AG09309 (cell line): ENCODE data around the gene DNAH5.

Experiments
- DNase-seq: peaks from one replicate; pipeline ENCODE4 v3.0.0-alpha.2; 2010; ENCODE audit warnings: low read depth
- H3K4me3 ChIP-seq: 2 replicates; pipeline ENCODE4 v1.5.1; 2011; ENCODE audit warnings: mild to moderate bottlenecking, low read depth, low read length, moderate library complexity; ENCODE audit not compliant: control insufficient read depth
- CTCF ChIP-seq: IDR thresholded peaks from 2 replicates; pipeline ENCODE4 v1.5.1; 2011; ENCODE audit warnings: mild to moderate bottlenecking, low read depth, low read length, inconsistent platforms; ENCODE audit not compliant: insufficient read depth, control insufficient read depth; ENCODE audit errors: missing control alignments

The DNAH5 gene

GRCh38 chr5:13749766-13750165 is 194.7 kb downstream of the DNAH5 start:
- no peak for DNase-seq
- H3K4me3 ChIP-seq, result no peak overlapping the region
- TF ChIP-seq CTCF, result no peak

GRCh38 chr5:13746026-13746425 is 198.5 kb downstream of the DNAH5 start:
- no peak for TF ChIP-seq CTCF
- H3K4me3 ChIP-seq, result no peak overlapping the region
- no peak for DNase-seq

GRCh38 chr5:13745508-13745907 is 199.0 kb downstream of the DNAH5 start:
- H3K4me3 ChIP-seq, result no peak overlapping the region
- TF ChIP-seq CTCF, result no peak
- no peak for DNase-seq

GRCh38 chr5:13740471-13740870 is 204.0 kb downstream of the DNAH5 start:
- no peak overlapping the region for H3K4me3 ChIP-seq
- TF ChIP-seq CTCF, result no peak
- DNase-seq, result no peak

- no peak overlapping the region for H3K4me3 ChIP-seq
- no peak for TF ChIP-seq CTCF
- no peak for DNase-seq
Observed at GRCh38 chr5:13739479-13739878, 205.0 kb downstream of the DNAH5 start.

GRCh38 chr5:13735691-13736090 is 208.8 kb downstream of the DNAH5 start:
- TF ChIP-seq CTCF, result no peak
- no peak for DNase-seq
- H3K4me3 ChIP-seq, result no peak overlapping the region

- H3K4me3 ChIP-seq, result no peak overlapping the region
- DNase-seq, result no peak
- no peak for TF ChIP-seq CTCF
Observed at GRCh38 chr5:13731121-13731628, 213.3 kb downstream of the DNAH5 start.
